K562 treated with DMSO at 1 percent for 24 hours (cell line): Measurements from ENCODE around the gene CAMK2G. TPM values are rescaled to one million over a fixed set of nuclear protein-coding genes. Genes with fewer than 3 reads are reported as not detected.

Experiments
- total RNA-seq: library from RNA; unstranded; fragments of 300-600 nt; gene quantifications from 2 replicates; pipeline ENCODE4 v1.2.3, GENCODE V29; 2022; ENCODE audit warnings: low read depth; ENCODE audit not compliant: insufficient read depth

The CAMK2G gene
- total RNA-seq, result 51.3 and 52.7 TPM in 2 replicates

GRCh38 chr10:73874267-73875138 lies at the start of gene CAMK2G:
CAMK2G (minus strand) TSS chr10:73874555; CDS start chr10:73874461, 94 bp downstream.

GRCh38 chr10:73910764-73911552 lies 36.6 kb upstream of the CAMK2G start, which contains the start of gene PLAU:
PLAU (plus strand) TSS chr10:73911132; CDS start chr10:73911556, 424 bp downstream.

DNA sequence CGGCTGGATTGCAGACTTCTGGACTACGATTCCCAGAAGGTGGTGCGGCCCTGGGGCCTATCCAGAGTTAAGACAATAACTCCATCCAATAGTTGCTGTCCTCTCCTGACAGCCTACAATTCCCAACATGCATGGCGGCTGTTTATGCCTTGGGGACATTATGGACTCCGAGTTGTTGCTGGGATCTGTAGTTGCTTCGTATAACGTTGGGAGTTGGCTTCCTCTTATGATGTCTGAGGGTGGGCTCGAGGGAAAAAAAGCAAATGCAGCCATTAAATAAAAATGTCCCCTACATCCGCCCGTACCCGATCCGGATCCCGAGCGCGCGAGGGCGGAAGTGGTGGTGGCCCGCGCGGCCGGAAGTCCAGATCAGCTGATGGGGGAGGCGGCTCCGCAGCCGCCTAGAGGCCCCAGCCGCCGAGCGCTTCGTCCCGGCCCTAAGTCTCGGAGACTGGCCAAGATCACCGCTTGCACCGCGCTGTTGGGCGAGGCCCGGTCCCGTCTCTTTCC lies 89.1 kb downstream of the CAMK2G start, which contains the start of gene ZSWIM8:
Gene ZSWIM8 (plus strand): TSS at position 396 of the 510 bp plus-strand sequence. CDS start 273 bp downstream, outside the sequence.

GRCh38 chr10:73781879-73782748 lies 92.2 kb downstream of the CAMK2G start, which contains the start of gene CHCHD1:
CHCHD1 (plus strand) TSS chr10:73782048; CDS start chr10:73782076, 28 bp downstream.

Other genes starting within 250 kb of the CAMK2G start
- not detected in 2 replicates for gene MYOZ1, start 233.1 kb downstream of the CAMK2G start, total RNA-seq
- not detected in 2 replicates for gene SYNPO2L, start 218.5 kb downstream of the CAMK2G start, total RNA-seq
- 4.9 and 7.3 TPM in 2 replicates for gene AGAP5, start 176.4 kb downstream of the CAMK2G start, total RNA-seq
- gene SEC24C, start 130.2 kb downstream of the CAMK2G start, total RNA-seq, result 154 and 159 TPM in 2 replicates
- 76.7 and 81.4 TPM in 2 replicates for gene CHCHD1, start 92.5 kb downstream of the CAMK2G start, total RNA-seq
- 126 and 138 TPM in 2 replicates for gene ZSWIM8, start 88.9 kb downstream of the CAMK2G start, total RNA-seq
- gene NDST2, start 63.0 kb downstream of the CAMK2G start, total RNA-seq, result 70.1 and 70.2 TPM in 2 replicates
- gene PLAU, start 36.6 kb upstream of the CAMK2G start, total RNA-seq, result 32.5 and 41.6 TPM in 2 replicates
- gene VCL, start 123.6 kb upstream of the CAMK2G start, total RNA-seq, result 90.2 and 101 TPM in 2 replicates